HG03521 (cell line): Measurements from ENCODE around the gene RIC1.

Experiments used
- ATAC-seq: cut with Tn5 transposase; IDR thresholded peaks from one replicate; pipeline ENCODE4 v1.9.1; 2021; ENCODE audit warnings: mild to moderate bottlenecking, moderate library complexity; ENCODE audit not compliant: unreplicated experiment

Gene RIC1

DNA sequence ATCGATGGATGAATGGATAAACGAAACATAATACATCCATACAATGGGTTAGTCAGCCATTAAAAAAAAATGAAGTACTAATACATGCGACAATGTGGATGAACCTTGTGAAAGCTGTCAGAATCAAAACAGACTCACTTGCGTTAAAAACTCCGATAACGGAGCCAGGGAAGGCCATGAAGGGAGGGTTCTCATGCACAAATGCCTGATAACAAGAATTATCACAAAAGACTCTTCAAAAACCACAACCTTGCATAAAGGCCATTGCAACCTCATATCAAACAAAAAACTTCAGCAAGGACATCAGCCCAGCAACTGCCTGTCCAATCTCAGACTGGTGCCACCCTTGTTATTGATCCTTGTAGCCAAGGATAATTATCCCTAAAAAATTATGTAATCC lies 190.3 kb downstream of the RIC1 start:
- ATAC-seq = no peak

DNA sequence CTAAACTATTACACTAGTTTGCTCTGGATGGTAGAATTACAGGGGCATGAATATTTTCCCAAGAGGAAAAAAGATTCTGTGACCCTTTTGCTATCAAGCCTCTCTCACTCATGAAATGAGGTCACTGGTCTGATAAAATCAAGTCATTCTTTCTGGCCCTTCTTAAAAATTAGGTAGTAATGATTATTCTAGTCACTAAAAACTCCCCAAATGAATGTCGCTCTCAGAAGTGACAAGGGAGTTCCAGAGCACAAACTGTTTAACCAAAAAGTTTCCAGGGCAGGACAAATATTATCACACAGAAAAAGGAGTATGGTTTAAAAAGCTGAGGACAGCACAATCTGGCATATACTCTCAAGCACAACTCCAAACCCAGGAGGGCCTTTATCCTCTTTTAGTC lies 191.5 kb downstream of the RIC1 start:
- no peak for ATAC-seq

- no peak for ATAC-seq
Measured at GRCh38 chr9:5825223-5825622, 196.3 kb downstream of the RIC1 start.
